Measurements from ENCODE around the gene APOA5.

Gene APOA5

GRCh38 chr11:116742104-116742503 is 49.6 kb downstream of the APOA5 start:
- DNase-seq (ENCODE audit: low read depth): peak; percentile 28
- no peak for TF ChIP-seq CTCF (conservative IDR thresholded peaks at IDR 0.05; ENCODE audit: control insufficient read depth, insufficient read depth, low read depth, low read length)

GRCh38 chr11:116740741-116741140 is 50.9 kb downstream of the APOA5 start:
- no peak overlapping the region for H3K4me3 ChIP-seq (ENCODE audit: control insufficient read depth, low read depth, low read length)
- TF ChIP-seq CTCF (conservative IDR thresholded peaks at IDR 0.05; ENCODE audit: control insufficient read depth, insufficient read depth, low read depth, low read length): no peak
- DNase-seq (ENCODE audit: low read depth): no peak

More at GRCh38 chr11:116742104-116742503, 49.6 kb downstream of the APOA5 start:
- H3K4me3 ChIP-seq (ENCODE audit: control insufficient read depth, low read depth, low read length): no peak overlapping the region
